Raji (cell line): Measurements from ENCODE around the gene ERAP2.

Experiments
- POLR2A ChIP-seq: IDR thresholded peaks from 2 replicates; pipeline ENCODE4 v1.6.1; 2011; ENCODE audit warnings: low read depth, low read length, control low read depth; ENCODE audit not compliant: insufficient read depth

Gene ERAP2

GRCh38 chr5:96876292-96876850 lies at the start of gene ERAP2:
ERAP2 (plus strand) TSS chr5:96876500; CDS start chr5:96879686, 3,186 bp downstream.
- TF ChIP-seq POLR2A: peak; percentile 40; the same call in 1 of the 2 replicates

GRCh38 chr5:96829297-96829696 lies 47.0 kb upstream of the ERAP2 start:
- TF ChIP-seq POLR2A: no peak

GRCh38 chr5:96834016-96834415 lies 42.3 kb upstream of the ERAP2 start:
- TF ChIP-seq POLR2A: no peak

- no peak for TF ChIP-seq POLR2A
These were observed 40.5 kb upstream of the ERAP2 start for GRCh38 chr5:96835791-96836191.

GRCh38 chr5:96836817-96837216 lies 39.5 kb upstream of the ERAP2 start:
- TF ChIP-seq POLR2A: no peak

- TF ChIP-seq POLR2A: no peak
These were observed 39.0 kb upstream of the ERAP2 start for GRCh38 chr5:96837303-96837702.

GRCh38 chr5:96838201-96839070 lies 37.9 kb upstream of the ERAP2 start:
- no peak for TF ChIP-seq POLR2A

- no peak for TF ChIP-seq POLR2A
These were observed 37.2 kb upstream of the ERAP2 start for GRCh38 chr5:96839071-96839592.

- no peak for TF ChIP-seq POLR2A
These were observed 33.2 kb upstream of the ERAP2 start for GRCh38 chr5:96843140-96843539.

- TF ChIP-seq POLR2A: no peak
These were observed 31.8 kb upstream of the ERAP2 start for GRCh38 chr5:96844481-96844990.

- TF ChIP-seq POLR2A: no peak
These were observed 24.8 kb upstream of the ERAP2 start for GRCh38 chr5:96851312-96852062.

- TF ChIP-seq POLR2A: no peak
These were observed 23.5 kb upstream of the ERAP2 start for GRCh38 chr5:96852759-96853158.

- no peak for TF ChIP-seq POLR2A
These were observed 22.2 kb upstream of the ERAP2 start for GRCh38 chr5:96854067-96854466.

- no peak for TF ChIP-seq POLR2A
These were observed 21.0 kb upstream of the ERAP2 start for GRCh38 chr5:96855031-96855872.

- no peak for TF ChIP-seq POLR2A
These were observed 19.9 kb upstream of the ERAP2 start for GRCh38 chr5:96856371-96856770.

GRCh38 chr5:96857454-96857853 lies 18.8 kb upstream of the ERAP2 start:
- TF ChIP-seq POLR2A: no peak
